ENCODE measurements around the gene DBP.
"Not testable (repeated sequence)": the region's sequence is repeated elsewhere in the genome, so short reads cannot be mapped to it uniquely, and the experiment has no call there.

GRCh38 chr19:48632286-48632685, 4.9 kb downstream of the DBP start:
- not testable (repeated sequence) for TF ChIP-seq CTCF, POLR2AphosphoS5, POLR2A (IDR thresholded peaks at IDR 0.05)

All from prostate gland (tissue), 2 donors.